NB4 (cell line): ENCODE results near the gene STK32C.

Experiments
- DNase-seq: peaks from one replicate; pipeline ENCODE4 v3.0.0; 2010; ENCODE audit warnings: low read depth
- H3K4me3 ChIP-seq: one replicate; pipeline ENCODE4 v1.5.1; 2011; ENCODE audit warnings: mild to moderate bottlenecking, low read depth, low read length, moderate library complexity
- CTCF ChIP-seq: IDR thresholded peaks from one replicate; pipeline ENCODE4 v1.5.1; 2012; ENCODE audit warnings: low read depth, low read length
- MAX ChIP-seq: IDR thresholded peaks from 2 replicates; pipeline ENCODE4 v1.6.1; 2011; ENCODE audit warnings: low read depth, low read length
- MYC ChIP-seq: IDR thresholded peaks from 2 replicates; pipeline ENCODE4 v1.6.1; 2011; ENCODE audit warnings: low read depth, low read length
- POLR2A ChIP-seq: IDR thresholded peaks from 2 replicates; pipeline ENCODE4 v1.6.1; 2011; ENCODE audit warnings: mild to moderate bottlenecking; ENCODE audit not compliant: insufficient read length; ENCODE audit errors: extremely low read depth

STK32C gene

GRCh38 chr10:132308587-132309470 lies 1.1 kb upstream of the STK32C start:
- TF ChIP-seq CTCF (no peak), MYC (no peak), POLR2A (no peak), MAX (no peak)
- H3K4me3 ChIP-seq = no peak overlapping the region
- DNase-seq = no peak

- TF ChIP-seq MAX (no peak), POLR2A (no peak), CTCF (no peak), MYC (no peak)
- DNase-seq = no peak
- H3K4me3 ChIP-seq = no peak overlapping the region
Observed at GRCh38 chr10:132306864-132307751, 642 bp downstream of the STK32C start.

GRCh38 chr10:132306343-132306685 lies 1.4 kb downstream of the STK32C start:
- TF ChIP-seq MAX = no peak
- no peak for TF ChIP-seq POLR2A
- TF ChIP-seq MYC = no peak
- no peak for TF ChIP-seq CTCF
- no peak for DNase-seq
- no peak overlapping the region for H3K4me3 ChIP-seq

- no peak for DNase-seq
- TF ChIP-seq POLR2A (no peak), CTCF (no peak), MAX (no peak), MYC (no peak)
- no peak overlapping the region for H3K4me3 ChIP-seq
Observed at GRCh38 chr10:132305654-132306342, 2.0 kb downstream of the STK32C start.

- no peak overlapping the region for H3K4me3 ChIP-seq
- TF ChIP-seq MAX = no peak
- no peak for DNase-seq
Observed at GRCh38 chr10:132304756-132305509, 2.8 kb downstream of the STK32C start.
